ENCODE results near the gene CRB2. TPM values are rescaled to one million over a fixed set of nuclear protein-coding genes. Genes with fewer than 3 reads are reported as not detected.

Gene CRB2
- total and polyA plus RNA-seq, 2 donors (not counting 1 experiment from before 2014, with no cell fraction given) = not detected

GRCh38 chr9:123321616-123322272, 34.3 kb upstream of the CRB2 start:
- Histone ChIP-seq H3K27me3 (ENCODE audit: control insufficient read depth, insufficient read depth, low read length) (peaks cover 4% of the 10 kb centered on the region), H3K27ac (ENCODE audit: insufficient read depth, low read length) (no peak overlapping the region), H4K20me1 (ENCODE audit: control insufficient read depth, extremely low read depth, insufficient read depth, low read length) (no peaks in the 10 kb centered on the region), H2AFZ (ENCODE audit: low read length) (no peak overlapping the region), H3K79me2 (ENCODE audit: control insufficient read depth, insufficient read depth, low read length) (no peaks in the 10 kb centered on the region), H3K4me1 (ENCODE audit: control insufficient read depth, extremely low read depth, insufficient read depth, low read length) (no peaks in the 10 kb centered on the region), H3K9ac (ENCODE audit: insufficient read depth, low read length) (no peak overlapping the region), H3K4me2 (ENCODE audit: extremely low read depth, insufficient read depth, low read length) (no peak overlapping the region), H3K36me3 (ENCODE audit: control insufficient read depth, insufficient read depth, low read length) (no peaks in the 10 kb centered on the region), H3K9me3 (ENCODE audit: control insufficient read depth, insufficient read depth, low read depth, low read length) (no peaks in the 10 kb centered on the region), H3K4me3 (replicated peaks in 1 of 4; ENCODE audit: control extremely low read depth in 1 of 4, insufficient read depth in 1 of 4, low read depth in 3 of 4, low read length in 4 of 4) (no peak overlapping the region)
- no peak for TF ChIP-seq EZH2 (IDR thresholded peaks at IDR 0.05; ENCODE audit: low read length, missing control alignments)
- TF ChIP-seq CTCF (conservative IDR thresholded peaks at IDR 0.05 in 1 of 2, IDR thresholded peaks at IDR 0.05 in 1 of 2; ENCODE audit: low read depth in 1 of 2, low read length in 2 of 2) = no peak
- DNase-seq (ENCODE audit: low read depth in 2 of 2) = no peak

GRCh38 chr9:123322273-123323195, 33.5 kb upstream of the CRB2 start:
- TF ChIP-seq EZH2 (IDR thresholded peaks at IDR 0.05; ENCODE audit: low read length, missing control alignments) = no peak
- no peak for TF ChIP-seq CTCF (conservative IDR thresholded peaks at IDR 0.05 in 1 of 2, IDR thresholded peaks at IDR 0.05 in 1 of 2; ENCODE audit: low read depth in 1 of 2, low read length in 2 of 2)
- no peak for DNase-seq (ENCODE audit: low read depth in 2 of 2)
- peaks cover 4% of the 10 kb centered on the region for H3K27me3 ChIP-seq (ENCODE audit: control insufficient read depth, insufficient read depth, low read length)

GRCh38 chr9:123323196-123324013, 32.6 kb upstream of the CRB2 start:
- H3K36me3 ChIP-seq (ENCODE audit: control insufficient read depth, insufficient read depth, low read length) = no peaks in the 10 kb centered on the region
- no peak for DNase-seq (ENCODE audit: low read depth in 2 of 2)
- no peak overlapping the region for H3K4me2 ChIP-seq (ENCODE audit: extremely low read depth, insufficient read depth, low read length)
- H3K9me3 ChIP-seq (ENCODE audit: control insufficient read depth, insufficient read depth, low read depth, low read length) = no peaks in the 10 kb centered on the region
- TF ChIP-seq EZH2 (IDR thresholded peaks at IDR 0.05; ENCODE audit: low read length, missing control alignments) (no peak), CTCF (conservative IDR thresholded peaks at IDR 0.05 in 1 of 2, IDR thresholded peaks at IDR 0.05 in 1 of 2; ENCODE audit: low read depth in 1 of 2, low read length in 2 of 2) (no peak)
- H3K4me1 ChIP-seq (ENCODE audit: control insufficient read depth, extremely low read depth, insufficient read depth, low read length) = no peaks in the 10 kb centered on the region
- no peak overlapping the region for H3K4me3 ChIP-seq (replicated peaks in 1 of 4; ENCODE audit: control extremely low read depth in 1 of 4, insufficient read depth in 1 of 4, low read depth in 3 of 4, low read length in 4 of 4)
- H3K27ac ChIP-seq (ENCODE audit: insufficient read depth, low read length) = no peak overlapping the region
- no peak overlapping the region for H2AFZ ChIP-seq (ENCODE audit: low read length)
- H4K20me1 ChIP-seq (ENCODE audit: control insufficient read depth, extremely low read depth, insufficient read depth, low read length) = no peaks in the 10 kb centered on the region
- H3K9ac ChIP-seq (ENCODE audit: insufficient read depth, low read length) = no peak overlapping the region
- no peaks in the 10 kb centered on the region for H3K79me2 ChIP-seq (ENCODE audit: control insufficient read depth, insufficient read depth, low read length)
- H3K27me3 ChIP-seq (ENCODE audit: control insufficient read depth, insufficient read depth, low read length) = peaks cover 4% of the 10 kb centered on the region

More at GRCh38 chr9:123322273-123323195, 33.5 kb upstream of the CRB2 start:
- Histone ChIP-seq H3K4me2 (ENCODE audit: extremely low read depth, insufficient read depth, low read length) (no peak overlapping the region), H3K9me3 (ENCODE audit: control insufficient read depth, insufficient read depth, low read depth, low read length) (no peaks in the 10 kb centered on the region), H3K4me1 (ENCODE audit: control insufficient read depth, extremely low read depth, insufficient read depth, low read length) (no peaks in the 10 kb centered on the region), H3K36me3 (ENCODE audit: control insufficient read depth, insufficient read depth, low read length) (no peaks in the 10 kb centered on the region), H4K20me1 (ENCODE audit: control insufficient read depth, extremely low read depth, insufficient read depth, low read length) (no peaks in the 10 kb centered on the region), H3K9ac (ENCODE audit: insufficient read depth, low read length) (no peak overlapping the region), H3K79me2 (ENCODE audit: control insufficient read depth, insufficient read depth, low read length) (no peaks in the 10 kb centered on the region), H3K4me3 (replicated peaks in 1 of 4; ENCODE audit: control extremely low read depth in 1 of 4, insufficient read depth in 1 of 4, low read depth in 3 of 4, low read length in 4 of 4) (no peak overlapping the region), H3K27ac (ENCODE audit: insufficient read depth, low read length) (no peak overlapping the region), H2AFZ (ENCODE audit: low read length) (no peak overlapping the region)

Measured in fibroblast of lung (primary cell).